SH-SY5Y (cell line): ENCODE results near the gene METTL24.

Experiments used
- GATA2 ChIP-seq: IDR thresholded peaks from 2 replicates; pipeline ENCODE4 v1.6.1; 2011; ENCODE audit warnings: mild to moderate bottlenecking, low read depth, low read length
- GATA3 ChIP-seq: IDR thresholded peaks from 2 replicates; pipeline ENCODE4 v1.6.1; 2011; ENCODE audit warnings: low read depth, mild to moderate bottlenecking, low read length, moderate library complexity

The METTL24 gene

DNA sequence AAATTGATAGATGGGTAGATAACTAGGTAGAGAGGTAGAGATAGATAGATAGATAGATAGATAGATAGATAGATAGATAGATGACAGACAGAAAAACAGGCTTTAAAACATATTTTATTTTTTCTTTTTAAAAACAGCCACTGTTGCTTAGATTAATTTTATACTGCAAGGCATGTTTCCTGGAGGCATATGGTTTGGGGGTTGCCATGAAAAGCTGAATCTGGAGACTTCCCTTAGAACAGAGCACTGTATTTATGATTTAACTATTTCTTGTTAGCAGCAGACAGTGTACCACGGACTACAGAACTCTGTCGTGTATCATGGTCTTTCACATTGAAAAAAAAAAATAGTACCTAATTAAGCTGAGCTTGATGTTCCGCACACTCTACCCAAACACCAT is 38.8 kb downstream of the METTL24 start:
- TF ChIP-seq GATA3 (no peak), GATA2 (no peak)

DNA sequence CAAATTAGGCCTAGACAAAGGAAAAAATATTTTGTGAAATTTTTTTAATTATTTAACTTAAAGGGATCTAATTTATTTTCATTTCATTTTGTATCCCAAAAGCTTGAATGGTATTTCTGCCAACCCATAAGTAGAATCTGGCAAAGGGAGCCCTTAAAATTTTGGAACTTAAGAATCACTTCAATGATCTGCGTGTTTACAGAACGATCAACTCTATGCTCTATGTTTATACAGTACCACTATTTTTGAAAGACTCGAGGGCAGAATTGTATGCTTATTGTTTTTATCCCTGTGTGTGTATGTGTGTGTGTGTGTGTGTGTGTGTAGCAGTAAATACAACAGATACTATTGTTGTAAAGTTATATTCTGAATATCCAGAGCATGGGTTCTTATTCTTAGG is 39.2 kb downstream of the METTL24 start:
- TF ChIP-seq GATA2 (no peak), GATA3 (no peak)

- TF ChIP-seq GATA2 (no peak), GATA3 (no peak)
Observed at GRCh38 chr6:110317646-110318045, 40.5 kb downstream of the METTL24 start.

DNA sequence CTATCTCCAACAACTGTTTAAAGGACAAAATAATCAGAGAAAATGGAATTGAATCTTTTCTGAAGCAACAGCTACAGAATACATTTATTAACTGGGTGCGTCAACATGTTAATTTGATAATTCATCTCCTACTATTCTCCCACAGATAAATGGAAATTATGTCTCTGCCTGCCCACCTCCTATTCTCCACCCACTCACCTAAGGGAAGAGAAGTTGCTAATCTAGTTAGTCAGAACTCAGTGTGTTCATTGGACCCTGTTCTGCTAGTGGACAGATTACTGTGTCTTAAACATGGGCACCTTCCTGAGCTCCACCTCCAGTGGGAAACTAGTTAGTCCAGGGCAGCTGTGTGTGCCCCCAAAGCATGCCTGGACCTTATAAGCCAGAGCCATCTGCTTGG is 41.0 kb downstream of the METTL24 start:
- no peak for TF ChIP-seq GATA2
- no peak for TF ChIP-seq GATA3

GRCh38 chr6:110315869-110316398 is 42.2 kb downstream of the METTL24 start:
- no peak for TF ChIP-seq GATA3
- no peak for TF ChIP-seq GATA2

DNA sequence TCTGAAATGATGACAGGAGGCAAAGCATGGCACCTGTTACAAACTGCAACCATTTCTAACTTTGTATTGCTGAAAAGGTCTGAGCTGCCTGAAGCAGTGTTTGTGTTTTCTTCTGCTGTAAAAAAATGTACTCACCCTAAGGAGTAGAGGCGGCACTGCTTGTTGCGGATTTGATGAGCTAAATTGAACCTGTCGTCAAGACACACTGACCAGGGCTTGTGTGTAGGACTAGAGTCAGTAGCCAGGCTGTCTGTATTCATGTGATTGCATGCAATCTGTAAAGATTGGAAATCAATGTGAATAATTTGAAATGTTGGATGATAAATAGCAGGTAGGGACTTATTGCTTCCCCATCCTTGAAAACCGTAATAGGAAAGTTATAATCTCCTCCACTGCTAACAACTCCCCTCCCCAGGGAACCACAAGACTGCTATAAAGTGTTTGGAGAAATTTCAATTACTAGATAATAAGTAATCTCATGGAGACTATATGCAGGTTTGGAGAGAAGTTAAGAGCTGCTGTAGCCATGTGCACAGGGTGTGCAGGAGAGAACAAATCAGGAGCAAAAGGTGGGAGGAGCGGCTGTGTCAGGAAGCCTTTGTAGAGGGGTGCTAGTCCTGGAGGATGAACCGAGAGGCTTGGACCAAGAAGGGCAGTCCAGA is 42.8 kb downstream of the METTL24 start:
- TF ChIP-seq GATA3 (no peak), GATA2 (no peak)

DNA sequence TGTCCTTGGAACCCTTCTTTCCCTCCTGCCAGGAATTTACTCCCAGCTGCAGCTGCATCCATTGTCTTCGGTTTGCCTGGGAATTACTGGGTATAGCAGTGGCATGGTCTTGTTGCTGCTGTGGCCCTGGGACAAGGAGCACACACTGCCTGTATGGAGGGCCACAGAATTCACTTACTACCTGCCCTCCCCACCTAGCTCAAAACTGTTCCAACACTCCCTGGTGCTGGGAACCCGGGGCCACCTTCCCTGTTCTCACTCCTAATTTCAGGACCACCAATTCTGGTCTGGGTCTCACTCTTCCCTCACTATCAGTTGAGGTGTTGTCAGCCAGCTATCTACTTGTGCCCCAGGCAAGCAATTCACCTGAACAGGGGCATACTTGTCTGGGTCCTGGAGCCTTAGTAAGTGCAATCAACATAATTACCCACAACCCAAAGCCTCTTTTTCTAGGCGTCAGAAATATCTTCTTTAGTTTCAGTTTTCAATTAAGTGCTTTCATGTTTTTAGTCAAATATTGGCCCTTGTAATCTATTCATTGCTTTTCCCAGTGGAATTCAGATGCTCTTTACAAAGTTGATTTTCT is 47.2 kb downstream of the METTL24 start:
- TF ChIP-seq GATA2: no peak
- TF ChIP-seq GATA3: no peak

- no peak for TF ChIP-seq GATA3
- TF ChIP-seq GATA2: no peak
Observed at GRCh38 chr6:110307368-110307767, 50.8 kb downstream of the METTL24 start.

- no peak for TF ChIP-seq GATA3
- no peak for TF ChIP-seq GATA2
Observed at GRCh38 chr6:110298916-110299315, 59.2 kb downstream of the METTL24 start.

DNA sequence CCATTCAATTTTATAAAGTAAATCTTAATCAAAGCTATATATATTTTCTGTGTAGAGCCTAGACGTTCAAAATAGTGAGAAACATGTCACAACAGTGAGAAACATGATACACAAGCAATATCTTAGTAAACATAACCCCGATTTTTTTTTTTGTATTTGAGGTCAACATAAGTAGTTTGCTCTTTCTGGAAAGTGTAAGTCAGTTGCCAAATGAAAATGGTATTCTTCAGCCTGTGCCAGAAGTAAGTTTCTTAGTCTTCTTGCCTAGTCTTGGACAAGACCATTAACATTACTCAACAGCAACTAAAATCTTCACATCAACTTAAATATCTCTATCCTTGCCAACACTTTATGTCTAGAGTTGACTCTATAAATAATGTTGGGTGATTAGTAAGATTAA is 59.7 kb downstream of the METTL24 start:
- no peak for TF ChIP-seq GATA2

DNA sequence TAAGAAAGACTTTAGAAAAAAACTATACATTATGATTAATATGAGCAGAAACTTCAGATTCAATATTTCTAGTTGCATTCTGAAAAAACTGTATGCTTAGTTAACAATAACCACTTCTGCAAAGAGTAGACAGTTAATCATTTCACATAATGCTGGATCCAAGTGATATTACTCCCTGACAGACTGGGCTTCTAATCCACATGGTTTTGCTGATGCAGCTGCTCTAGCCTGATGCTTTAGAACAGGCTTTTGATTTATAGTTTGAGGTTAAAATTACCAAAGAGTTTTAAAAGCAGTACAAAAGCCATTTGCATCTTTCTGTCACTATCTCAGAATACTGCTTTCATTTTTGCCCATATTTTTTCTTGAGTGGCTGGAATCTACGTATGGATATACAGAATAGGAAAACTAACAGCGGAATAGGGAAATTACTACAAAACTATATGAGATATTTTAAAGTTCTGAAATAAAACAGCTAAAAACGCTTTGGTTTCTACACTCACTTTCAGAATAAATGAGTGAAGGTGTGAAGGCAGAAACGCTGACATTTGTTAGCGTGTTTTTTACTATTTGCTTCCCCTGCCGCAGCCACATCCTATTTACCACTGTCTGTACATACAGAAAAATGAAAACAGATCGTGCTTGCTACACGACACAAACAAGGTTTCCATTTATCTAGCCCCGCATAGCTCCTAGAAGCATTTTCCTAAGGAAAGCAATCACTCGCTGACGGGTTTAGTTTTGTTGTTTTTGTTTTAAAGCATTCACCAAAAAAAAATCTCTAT is 61.7 kb downstream of the METTL24 start:
- TF ChIP-seq GATA2: no peak
- TF ChIP-seq GATA3: no peak

DNA sequence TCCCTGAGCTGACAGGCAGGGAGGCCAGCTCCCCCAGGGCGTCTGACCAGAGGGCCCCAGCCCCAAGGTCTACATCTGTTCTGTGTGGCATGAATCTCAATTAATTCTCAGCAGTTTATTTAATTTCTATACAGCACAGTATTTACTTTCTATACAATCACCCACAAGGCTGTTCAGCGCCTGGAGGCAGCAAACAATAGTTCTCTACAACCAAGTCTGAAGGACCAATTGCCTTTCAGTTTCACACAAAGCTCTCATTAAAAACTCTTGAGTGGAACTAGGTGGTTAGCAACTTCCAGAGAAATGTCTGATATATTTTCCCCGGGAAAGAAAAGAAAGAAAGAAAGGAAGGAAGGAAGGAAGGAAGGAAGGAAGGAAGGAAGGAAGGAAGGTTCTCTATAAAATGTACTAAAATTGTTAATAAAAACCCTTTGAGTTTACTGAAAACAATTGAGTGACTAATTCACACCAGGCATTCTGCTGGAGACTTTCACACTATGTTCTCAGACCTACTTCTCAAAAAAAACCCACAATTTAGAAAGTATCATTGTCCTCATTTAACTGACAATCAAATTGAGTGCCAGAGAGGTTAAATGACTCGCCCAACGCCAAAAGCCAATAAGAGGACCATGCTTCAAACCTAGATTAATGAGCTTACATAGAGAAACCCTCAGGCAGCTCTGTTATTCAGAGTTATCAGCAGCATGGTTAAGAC is 62.5 kb downstream of the METTL24 start:
- no peak for TF ChIP-seq GATA2
- TF ChIP-seq GATA3: no peak

DNA sequence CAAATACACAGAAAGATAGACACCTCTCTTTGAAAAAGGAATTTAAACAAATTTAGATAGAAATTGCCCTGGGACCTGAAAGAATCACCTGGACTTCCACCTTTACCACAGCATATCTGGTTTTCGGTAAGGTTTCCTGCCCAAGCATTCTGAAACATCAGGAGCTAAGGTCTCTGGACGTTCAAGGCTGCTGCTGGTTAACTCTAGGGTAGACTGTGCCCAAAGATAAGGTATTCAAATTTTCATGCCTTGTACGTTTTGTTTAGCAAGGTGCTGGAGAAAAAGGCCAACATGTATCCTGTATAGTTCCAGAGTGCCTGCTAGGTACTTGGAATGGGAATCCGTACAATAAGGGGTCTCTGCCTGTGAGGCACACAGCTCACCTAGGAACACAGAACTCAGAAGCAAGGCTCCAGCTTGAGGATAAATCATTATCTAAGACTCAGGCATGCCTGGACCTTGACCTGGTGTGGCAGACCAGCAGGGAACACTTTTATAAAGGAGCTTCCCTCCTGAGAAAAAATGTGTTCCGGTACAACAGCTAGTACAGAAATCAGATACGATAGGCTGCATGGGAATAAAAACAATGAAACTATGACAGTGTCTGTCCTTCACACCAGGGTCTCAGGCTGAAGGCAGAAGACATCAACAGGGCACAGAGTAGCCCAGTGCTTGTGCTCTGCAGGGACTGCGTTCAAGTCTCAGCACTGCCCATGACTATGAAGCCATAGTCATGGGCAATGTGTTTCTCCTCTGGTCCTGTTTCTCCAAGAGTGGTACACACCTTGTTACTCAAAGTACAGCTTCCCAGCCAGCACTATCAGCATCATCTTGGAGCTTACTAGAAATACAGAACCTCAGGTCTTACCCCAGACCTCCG is 70.4 kb downstream of the METTL24 start:
- TF ChIP-seq GATA2 (no peak), GATA3 (no peak)
